Upper lobe of left lung (tissue), 4 donors: ENCODE data around the gene C5orf24.

Experiments
- EP300 ChIP-seq, 4 donors: sonication (generic); formaldehyde crosslinking; IDR thresholded peaks; one replicate each; pipeline ENCODE4 v1.5.1; 2017; ENCODE audit warnings: antibody characterized with exemption in 4 of 4, control low read depth in 2 of 4
- POLR2A ChIP-seq, 4 donors: fragments of 450-650 bp; IDR thresholded peaks; one replicate each; pipeline ENCODE4 v1.5.1; 2016 to 2017; ENCODE audit warnings: antibody characterized with exemption in 4 of 4, mild to moderate bottlenecking in 2 of 4
- TF ChIP-seq, protein P1 (sequence below), 6 experiments: fragments of 450-650 bp in 4 of 6; fragments of 200-600 bp in 2 of 6; sonication (generic) in 2 of 6; IDR thresholded peaks; one replicate each; pipeline ENCODE4 v1.5.1; 2016 to 2019; ENCODE audit warnings: antibody characterized with exemption in 6 of 6

GRCh38 chr5:134837530-134838181 is 8.1 kb upstream of the C5orf24 start:
- TF ChIP-seq, protein P1, sequence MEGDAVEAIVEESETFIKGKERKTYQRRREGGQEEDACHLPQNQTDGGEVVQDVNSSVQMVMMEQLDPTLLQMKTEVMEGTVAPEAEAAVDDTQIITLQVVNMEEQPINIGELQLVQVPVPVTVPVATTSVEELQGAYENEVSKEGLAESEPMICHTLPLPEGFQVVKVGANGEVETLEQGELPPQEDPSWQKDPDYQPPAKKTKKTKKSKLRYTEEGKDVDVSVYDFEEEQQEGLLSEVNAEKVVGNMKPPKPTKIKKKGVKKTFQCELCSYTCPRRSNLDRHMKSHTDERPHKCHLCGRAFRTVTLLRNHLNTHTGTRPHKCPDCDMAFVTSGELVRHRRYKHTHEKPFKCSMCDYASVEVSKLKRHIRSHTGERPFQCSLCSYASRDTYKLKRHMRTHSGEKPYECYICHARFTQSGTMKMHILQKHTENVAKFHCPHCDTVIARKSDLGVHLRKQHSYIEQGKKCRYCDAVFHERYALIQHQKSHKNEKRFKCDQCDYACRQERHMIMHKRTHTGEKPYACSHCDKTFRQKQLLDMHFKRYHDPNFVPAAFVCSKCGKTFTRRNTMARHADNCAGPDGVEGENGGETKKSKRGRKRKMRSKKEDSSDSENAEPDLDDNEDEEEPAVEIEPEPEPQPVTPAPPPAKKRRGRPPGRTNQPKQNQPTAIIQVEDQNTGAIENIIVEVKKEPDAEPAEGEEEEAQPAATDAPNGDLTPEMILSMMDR (IDR thresholded peaks at IDR 0.05) = no peak
- TF ChIP-seq POLR2A (IDR thresholded peaks at IDR 0.05) = no peak
- no peak for TF ChIP-seq EP300 (IDR thresholded peaks at IDR 0.05)
